ENCODE measurements around the gene ANLN. TPM values are rescaled to one million over a fixed set of nuclear protein-coding genes. Genes with fewer than 3 reads are reported as not detected.

ANLN gene
- total RNA-seq, 1 experiment from 2014 or later = 274 TPM

GRCh38 chr7:36415144-36415543 lies 25.5 kb downstream of the ANLN start:
- Mint-ChIP-seq H3K27me3 (ENCODE audit: unreplicated experiment) (no peaks in the 10 kb centered on the region), H3K4me3 (ENCODE audit: low read depth, unreplicated experiment) (no peak overlapping the region), H3K4me1 (ENCODE audit: low read depth, unreplicated experiment) (no peaks in the 10 kb centered on the region), H3K27ac (ENCODE audit: unreplicated experiment) (no peak overlapping the region), H3K36me3 (ENCODE audit: insufficient read depth, unreplicated experiment) (peaks cover 32% of the 10 kb centered on the region), H3K9me3 (ENCODE audit: low read depth, unreplicated experiment) (no peaks in the 10 kb centered on the region)
- intact Hi-C loops (cut with micrococcal nuclease; ENCODE audit: unreplicated experiment) = no loop called here
- no peak for TF ChIP-seq CTCF (IDR thresholded peaks at IDR 0.05; ENCODE audit: unreplicated experiment)
- CTCF ChIA-PET = no interaction called here
- BruUV-seq (replicated peaks) = no TSS peak
- DNase-seq = no peak

- Mint-ChIP-seq H3K27ac (ENCODE audit: unreplicated experiment) (no peak overlapping the region), H3K4me3 (ENCODE audit: low read depth, unreplicated experiment) (no peak overlapping the region), H3K4me1 (ENCODE audit: low read depth, unreplicated experiment) (no peaks in the 10 kb centered on the region), H3K9me3 (ENCODE audit: low read depth, unreplicated experiment) (no peaks in the 10 kb centered on the region), H3K27me3 (ENCODE audit: unreplicated experiment) (no peaks in the 10 kb centered on the region), H3K36me3 (ENCODE audit: insufficient read depth, unreplicated experiment) (peaks cover 37% of the 10 kb centered on the region)
- no TSS peak for BruUV-seq (replicated peaks)
- TF ChIP-seq CTCF (IDR thresholded peaks at IDR 0.05; ENCODE audit: unreplicated experiment) = no peak
- no peak for DNase-seq
- intact Hi-C loops (cut with micrococcal nuclease; ENCODE audit: unreplicated experiment) = no loop called here
- CTCF ChIA-PET = no interaction called here
These were observed 26.6 kb downstream of the ANLN start for GRCh38 chr7:36416251-36416650.

- DNase-seq = no peak
- no peaks in the 10 kb centered on the region for H3K27me3 Mint-ChIP-seq (ENCODE audit: unreplicated experiment)
- no TSS peak for BruUV-seq (replicated peaks)
- H3K4me3 Mint-ChIP-seq (ENCODE audit: low read depth, unreplicated experiment) = no peak overlapping the region
- TF ChIP-seq CTCF (IDR thresholded peaks at IDR 0.05; ENCODE audit: unreplicated experiment) = no peak
- H3K27ac Mint-ChIP-seq (ENCODE audit: unreplicated experiment) = no peak overlapping the region
- no peaks in the 10 kb centered on the region for H3K9me3 Mint-ChIP-seq (ENCODE audit: low read depth, unreplicated experiment)
- intact Hi-C loops (cut with micrococcal nuclease; ENCODE audit: unreplicated experiment) = no loop called here
- H3K36me3 Mint-ChIP-seq (ENCODE audit: insufficient read depth, unreplicated experiment) = peaks cover 63% of the 10 kb centered on the region
- H3K4me1 Mint-ChIP-seq (ENCODE audit: low read depth, unreplicated experiment) = no peaks in the 10 kb centered on the region
- CTCF ChIA-PET = no interaction called here
These were observed 30.6 kb downstream of the ANLN start for GRCh38 chr7:36420307-36420706.

- peaks cover 69% of the 10 kb centered on the region for H3K36me3 Mint-ChIP-seq (ENCODE audit: insufficient read depth, unreplicated experiment)
- DNase-seq = no peak
- no peak overlapping the region for H3K4me3 Mint-ChIP-seq (ENCODE audit: low read depth, unreplicated experiment)
- CTCF ChIA-PET = no interaction called here
- intact Hi-C loops (cut with micrococcal nuclease; ENCODE audit: unreplicated experiment) = no loop called here
- no peaks in the 10 kb centered on the region for H3K9me3 Mint-ChIP-seq (ENCODE audit: low read depth, unreplicated experiment)
- H3K27me3 Mint-ChIP-seq (ENCODE audit: unreplicated experiment) = no peaks in the 10 kb centered on the region
- H3K4me1 Mint-ChIP-seq (ENCODE audit: low read depth, unreplicated experiment) = no peaks in the 10 kb centered on the region
- no TSS peak for BruUV-seq (replicated peaks)
- no peak overlapping the region for H3K27ac Mint-ChIP-seq (ENCODE audit: unreplicated experiment)
- no peak for TF ChIP-seq CTCF (IDR thresholded peaks at IDR 0.05; ENCODE audit: unreplicated experiment)
These were observed 32.4 kb downstream of the ANLN start for GRCh38 chr7:36422072-36422471.

GRCh38 chr7:36423633-36424032 lies 34.0 kb downstream of the ANLN start:
- Mint-ChIP-seq H3K4me1 (ENCODE audit: low read depth, unreplicated experiment) (no peaks in the 10 kb centered on the region), H3K36me3 (ENCODE audit: insufficient read depth, unreplicated experiment) (peaks cover 74% of the 10 kb centered on the region), H3K9me3 (ENCODE audit: low read depth, unreplicated experiment) (no peaks in the 10 kb centered on the region), H3K27ac (ENCODE audit: unreplicated experiment) (no peak overlapping the region), H3K4me3 (ENCODE audit: low read depth, unreplicated experiment) (no peak overlapping the region), H3K27me3 (ENCODE audit: unreplicated experiment) (no peaks in the 10 kb centered on the region)
- intact Hi-C loops (cut with micrococcal nuclease; ENCODE audit: unreplicated experiment) = no loop called here
- BruUV-seq (replicated peaks) = no TSS peak
- CTCF ChIA-PET = no interaction called here
- TF ChIP-seq CTCF (IDR thresholded peaks at IDR 0.05; ENCODE audit: unreplicated experiment) = no peak
- no peak for DNase-seq
